Activated CD4-positive, alpha-beta T cell treated with anti-CD3 and anti-CD28 coated beads for 36 hours (primary cell): ENCODE data around the gene CNGB1. TPM values are rescaled to one million over a fixed set of nuclear protein-coding genes. Genes with fewer than 3 reads are reported as not detected.
"Not testable (repeated sequence)": the region's sequence is repeated elsewhere in the genome, so short reads cannot be mapped to it uniquely, and the experiment has no call there.

Experiments
- ATAC-seq: fragments of 200-7000 bp; cut with Tn5 transposase; one replicate; pipeline ENCODE4 v1.10.0; 2021; ENCODE audit warnings: mild to moderate bottlenecking, moderate library complexity
- CTCF ChIA-PET: fragments of 350-600 bp; sonication (Branson Sonifier 250); formaldehyde crosslinking; loops from one replicate; lab custom pipeline; 2021; ENCODE audit warnings: antibody characterized with exemption; lab: Charles Lee
- POLR2A ChIA-PET: fragments of 350-600 bp; sonication (Branson Sonifier 250); formaldehyde crosslinking; loops from one replicate; lab custom pipeline; 2021; ENCODE audit warnings: antibody characterized with exemption, inconsistent platforms; lab: Charles Lee
- DNase-seq: peaks from one replicate; pipeline ENCODE4 v3.0.0-alpha.2; 2020
- H3K27ac Mint-ChIP-seq: one replicate; pipeline ENCODE4 v1.8.0; 2021; ENCODE audit warnings: mixed read lengths
- H3K27me3 Mint-ChIP-seq: one replicate; pipeline ENCODE4 v1.8.0; 2021; ENCODE audit warnings: mixed read lengths
- H3K36me3 Mint-ChIP-seq: one replicate; pipeline ENCODE4 v1.8.0; 2021; ENCODE audit warnings: low read depth, mixed read lengths
- H3K4me1 Mint-ChIP-seq: one replicate; pipeline ENCODE4 v1.8.0; 2021; ENCODE audit warnings: mixed read lengths
- H3K4me3 Mint-ChIP-seq: one replicate; pipeline ENCODE4 v1.8.0; 2021; ENCODE audit warnings: mild to moderate bottlenecking, moderate library complexity, mixed read lengths
- H3K9me3 Mint-ChIP-seq: one replicate; pipeline ENCODE4 v1.8.0; 2021; ENCODE audit warnings: low read depth, mixed read lengths
- intact Hi-C, 2 experiments: fragments of 100-400 bp; cut with DNase I in 1 of 2; cut with micrococcal nuclease in 1 of 2; formaldehyde crosslinking; loops; one replicate each; pipeline versions ENCODE4 v1.14.2 to v1.15.1; 2022 to 2024; cut with DNase I, micrococcal nuclease
- total RNA-seq, 2 experiments: library from RNA; stranded (reverse); gene quantifications; one replicate each; pipeline ENCODE4 v1.2.3, GENCODE V29; 2021

Gene CNGB1
- total RNA-seq, 2 experiments from 2014 or later, result not detected

DNA sequence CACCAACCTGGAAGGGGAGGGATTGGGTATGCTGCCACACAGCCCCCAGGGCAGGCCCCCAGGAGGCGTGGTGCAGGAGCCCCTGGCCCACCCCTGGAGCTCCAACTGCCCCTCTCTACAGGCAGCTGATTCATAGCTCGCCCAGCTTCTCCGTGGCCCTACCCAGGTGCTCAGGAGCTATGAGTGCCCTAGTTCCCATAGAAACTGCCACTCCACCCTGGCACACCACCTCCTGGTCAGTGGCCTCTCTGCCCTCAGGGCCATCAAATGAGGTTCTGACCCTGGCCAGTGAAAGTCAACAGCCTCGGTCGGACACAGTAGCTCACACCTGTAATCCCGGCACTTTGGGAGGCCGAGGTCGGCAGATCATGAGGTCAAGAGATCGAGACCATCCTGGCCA, 18.0 kb downstream of the CNGB1 start:
- Mint-ChIP-seq H3K4me1 (no peaks in the 10 kb centered on the region), H3K9me3 (no peaks in the 10 kb centered on the region), H3K27me3 (no peaks in the 10 kb centered on the region), H3K36me3 (no peaks in the 10 kb centered on the region), H3K4me3 (no peak overlapping the region), H3K27ac (no peak overlapping the region)
- intact Hi-C loops, result no loop called here
- DNase-seq (no peak), ATAC-seq (no peak)
- POLR2A ChIA-PET, result no interaction called here
- CTCF ChIA-PET, result interaction anchor here (0.6 kb wide), 2 partner anchors 30 to 123 kb away, joined by 3 read pairs; no protein-coding TSS in a partner anchor

DNA sequence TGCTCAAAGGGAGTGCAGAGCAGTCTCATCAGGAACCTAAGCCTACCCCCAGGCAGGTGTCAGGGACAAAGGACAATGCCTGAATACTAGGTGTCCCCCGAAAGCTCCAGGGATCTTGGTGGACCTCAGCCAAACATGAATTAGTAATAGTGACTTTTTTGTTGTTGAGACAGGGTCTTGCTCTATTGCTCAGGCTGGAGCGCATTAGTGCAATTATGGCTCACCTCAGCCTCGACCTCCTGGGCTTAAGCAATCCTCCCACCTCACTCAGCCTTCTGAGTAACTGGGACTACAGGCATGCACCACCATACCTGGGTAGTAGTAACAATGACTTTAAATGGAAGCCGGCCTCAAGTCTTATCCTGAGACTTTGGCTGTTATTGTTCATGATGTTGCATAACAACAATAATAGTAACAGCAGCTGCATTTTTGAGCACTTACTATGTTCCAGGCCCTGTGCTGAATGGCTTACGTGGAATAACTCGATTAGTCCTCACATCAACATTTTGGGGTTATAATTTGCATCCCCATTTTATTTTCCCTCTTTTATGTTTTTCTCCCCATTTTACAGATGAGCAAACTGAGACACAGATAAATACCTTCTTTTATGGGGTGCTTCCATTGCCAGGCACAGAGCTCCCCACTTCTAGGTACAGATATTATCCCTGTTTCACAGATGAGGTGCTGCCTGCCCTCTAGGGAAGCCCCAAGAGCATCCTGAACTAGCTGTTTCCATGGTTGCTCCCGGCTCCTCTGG, 19.5 kb downstream of the CNGB1 start:
- Mint-ChIP-seq H3K27me3 (no peaks in the 10 kb centered on the region), H3K9me3 (no peaks in the 10 kb centered on the region), H3K4me1 (no peaks in the 10 kb centered on the region), H3K4me3 (no peak overlapping the region), H3K36me3 (no peaks in the 10 kb centered on the region), H3K27ac (no peak overlapping the region)
- ChIA-PET CTCF (no interaction called here), POLR2A (no interaction called here)
- intact Hi-C loops, result no loop called here
- DNase-seq (no peak), ATAC-seq (no peak)

DNA sequence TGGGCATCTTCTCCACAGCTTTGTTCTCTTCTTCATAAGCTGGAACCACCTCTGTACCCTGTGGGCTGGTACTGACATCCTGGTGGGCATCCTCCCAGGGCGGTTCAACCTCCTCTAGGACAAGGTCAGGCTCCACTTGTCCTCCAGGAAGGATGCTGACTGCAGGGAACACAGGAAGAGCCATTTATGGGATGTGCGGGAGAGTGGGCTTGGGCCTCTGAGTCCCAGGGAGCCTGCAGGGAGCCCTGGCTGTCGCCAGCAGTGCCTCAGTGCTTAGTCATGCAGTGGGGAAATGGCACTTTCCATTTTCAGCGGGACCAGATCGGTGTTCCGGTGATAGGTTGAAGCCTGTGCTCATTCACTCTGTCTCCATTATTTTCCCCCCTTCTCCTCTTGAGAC, 20.5 kb downstream of the CNGB1 start:
- no peak for ATAC-seq
- H3K36me3 Mint-ChIP-seq, result no peaks in the 10 kb centered on the region
- H3K4me3 Mint-ChIP-seq, result no peak overlapping the region
- DNase-seq, result no peak
- no peaks in the 10 kb centered on the region for H3K27me3 Mint-ChIP-seq
- H3K9me3 Mint-ChIP-seq, result no peaks in the 10 kb centered on the region
- CTCF ChIA-PET, result no interaction called here
- no peak overlapping the region for H3K27ac Mint-ChIP-seq
- intact Hi-C loops, result no loop called here
- no peaks in the 10 kb centered on the region for H3K4me1 Mint-ChIP-seq
- POLR2A ChIA-PET, result no interaction called here

- CTCF ChIA-PET, result interaction anchor here (0.5 kb wide), 1 partner anchor 59 kb away, joined by 3 read pairs; no protein-coding TSS in a partner anchor
Measured at GRCh38 chr16:57949595-57950238, 21.2 kb downstream of the CNGB1 start.

GRCh38 chr16:57949013-57949412, 21.9 kb downstream of the CNGB1 start:
- intact Hi-C loops, result no loop called here
- DNase-seq, result no peak
- ChIA-PET POLR2A (no interaction called here), CTCF (interaction anchor here (0.5 kb wide), 1 partner anchor 60 kb away, joined by 3 read pairs; no protein-coding TSS in a partner anchor)
- no peaks in the 10 kb centered on the region for H3K36me3 Mint-ChIP-seq
- H3K4me3 Mint-ChIP-seq, result no peak overlapping the region
- no peaks in the 10 kb centered on the region for H3K27me3 Mint-ChIP-seq
- no peaks in the 10 kb centered on the region for H3K9me3 Mint-ChIP-seq
- no peak for ATAC-seq
- H3K4me1 Mint-ChIP-seq, result no peaks in the 10 kb centered on the region
- no peak overlapping the region for H3K27ac Mint-ChIP-seq

More at GRCh38 chr16:57949595-57950238, 21.2 kb downstream of the CNGB1 start:
- no peaks in the 10 kb centered on the region for H3K4me1 Mint-ChIP-seq
- H3K27me3 Mint-ChIP-seq, result no peaks in the 10 kb centered on the region
- no peak overlapping the region for H3K27ac Mint-ChIP-seq
- intact Hi-C loops, result no loop called here
- DNase-seq (no peak), ATAC-seq (no peak)
- H3K4me3 Mint-ChIP-seq, result no peak overlapping the region
- POLR2A ChIA-PET, result no interaction called here
- no peaks in the 10 kb centered on the region for H3K36me3 Mint-ChIP-seq
- no peaks in the 10 kb centered on the region for H3K9me3 Mint-ChIP-seq

- Mint-ChIP-seq H3K4me1 (no peaks in the 10 kb centered on the region), H3K27me3 (no peaks in the 10 kb centered on the region), H3K4me3 (no peak overlapping the region), H3K27ac (no peak overlapping the region), H3K9me3 (no peaks in the 10 kb centered on the region), H3K36me3 (no peaks in the 10 kb centered on the region)
- ATAC-seq (no peak), DNase-seq (no peak)
- POLR2A ChIA-PET, result no interaction called here
- CTCF ChIA-PET, result no interaction called here
- intact Hi-C loops, result no loop called here
Measured at GRCh38 chr16:57948027-57948426, 22.9 kb downstream of the CNGB1 start.

DNA sequence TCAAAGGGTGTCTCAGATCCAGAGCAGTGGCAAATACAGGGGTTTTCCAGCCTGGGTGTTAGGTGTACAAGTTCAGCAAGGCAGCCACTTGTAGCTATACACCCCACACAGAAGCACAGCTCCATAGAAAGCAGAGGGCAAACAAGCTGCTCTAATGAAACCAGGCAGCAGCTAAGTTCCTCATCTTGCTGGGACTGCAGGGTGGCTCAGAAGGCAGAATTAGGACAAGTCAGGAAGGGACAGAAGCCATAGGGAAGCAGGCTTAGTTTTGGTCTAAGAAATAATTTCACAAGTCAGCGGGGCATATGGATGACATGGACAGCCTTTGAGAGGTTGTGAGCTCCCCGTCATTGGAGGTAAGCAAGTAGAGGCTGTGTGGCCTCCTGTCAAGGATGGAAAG, 23.7 kb downstream of the CNGB1 start:
- CTCF ChIA-PET, result no interaction called here
- DNase-seq (no peak), ATAC-seq (no peak)
- POLR2A ChIA-PET, result no interaction called here
- H3K4me3 Mint-ChIP-seq, result no peak overlapping the region
- no peaks in the 10 kb centered on the region for H3K27me3 Mint-ChIP-seq
- H3K4me1 Mint-ChIP-seq, result no peaks in the 10 kb centered on the region
- no peaks in the 10 kb centered on the region for H3K36me3 Mint-ChIP-seq
- intact Hi-C loops, result no loop called here
- no peak overlapping the region for H3K27ac Mint-ChIP-seq
- H3K9me3 Mint-ChIP-seq, result no peaks in the 10 kb centered on the region

DNA sequence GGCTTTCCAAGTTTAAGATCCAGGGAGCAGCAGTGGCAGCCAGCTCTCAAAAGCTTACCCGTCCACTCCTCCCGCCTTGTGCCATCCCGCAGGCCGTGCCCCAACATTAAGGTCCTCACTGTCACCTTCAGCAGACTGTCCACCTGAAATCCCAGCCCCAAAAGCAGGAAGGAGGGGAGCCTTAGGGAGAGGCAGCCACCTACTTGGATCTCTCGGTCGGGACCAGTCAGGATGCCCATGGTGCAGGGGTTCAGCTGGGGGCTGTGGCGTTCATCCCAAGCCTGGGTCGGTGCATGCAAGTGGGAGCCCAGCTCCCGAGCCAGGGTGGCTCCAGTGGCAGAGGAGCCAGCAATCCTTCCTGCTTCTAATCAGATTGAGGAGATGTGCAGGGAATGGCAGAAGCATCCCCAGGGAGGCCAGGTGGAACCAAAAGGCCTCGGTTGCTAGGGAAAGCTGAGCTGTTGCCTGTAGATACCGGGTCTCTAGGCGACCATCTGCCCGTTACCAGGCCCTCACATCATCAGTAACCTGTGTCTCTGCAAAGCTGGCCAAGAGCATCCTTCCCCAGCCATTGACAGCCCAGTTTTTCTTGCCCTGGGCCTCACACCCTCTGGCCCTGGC, 24.6 kb downstream of the CNGB1 start:
- POLR2A ChIA-PET, result no interaction called here
- no peak for DNase-seq
- H3K27ac Mint-ChIP-seq, result no peak overlapping the region
- no peaks in the 10 kb centered on the region for H3K27me3 Mint-ChIP-seq
- ATAC-seq, result no peak
- intact Hi-C loops, result no loop called here
- H3K9me3 Mint-ChIP-seq, result no peaks in the 10 kb centered on the region
- no peak overlapping the region for H3K4me3 Mint-ChIP-seq
- no peaks in the 10 kb centered on the region for H3K4me1 Mint-ChIP-seq
- CTCF ChIA-PET, result interaction anchor here (1.3 kb wide), 1 partner anchor 10 kb away, joined by 3 read pairs; no protein-coding TSS in a partner anchor
- H3K36me3 Mint-ChIP-seq, result no peaks in the 10 kb centered on the region

DNA sequence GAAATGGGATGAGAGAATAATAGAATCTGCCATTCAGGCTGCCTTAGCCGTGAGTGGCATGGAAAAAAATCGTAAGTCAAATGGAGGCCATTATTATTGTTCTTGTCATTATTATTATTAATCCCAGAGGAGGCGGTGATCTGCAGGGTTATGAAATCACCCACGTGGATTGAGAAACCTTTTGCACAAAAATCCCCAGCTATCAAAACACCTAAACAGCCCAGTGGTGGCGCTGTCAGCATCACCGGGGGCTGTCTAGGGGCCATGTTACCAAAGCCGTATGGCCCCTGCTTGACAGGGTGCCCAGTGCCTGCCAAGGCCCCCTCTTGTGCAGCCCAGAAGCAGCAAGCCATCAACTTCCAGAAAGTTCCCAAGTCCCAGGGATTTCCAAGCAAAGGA, 25.2 kb downstream of the CNGB1 start:
- POLR2A ChIA-PET, result no interaction called here
- Mint-ChIP-seq H3K27me3 (no peaks in the 10 kb centered on the region), H3K4me3 (no peak overlapping the region), H3K27ac (no peak overlapping the region), H3K36me3 (no peaks in the 10 kb centered on the region), H3K4me1 (no peaks in the 10 kb centered on the region), H3K9me3 (no peaks in the 10 kb centered on the region)
- ATAC-seq (no peak), DNase-seq (no peak)
- intact Hi-C loops, result no loop called here
- CTCF ChIA-PET, result interaction anchor here (1.3 kb wide), 1 partner anchor 10 kb away, joined by 3 read pairs; no protein-coding TSS in a partner anchor

DNA sequence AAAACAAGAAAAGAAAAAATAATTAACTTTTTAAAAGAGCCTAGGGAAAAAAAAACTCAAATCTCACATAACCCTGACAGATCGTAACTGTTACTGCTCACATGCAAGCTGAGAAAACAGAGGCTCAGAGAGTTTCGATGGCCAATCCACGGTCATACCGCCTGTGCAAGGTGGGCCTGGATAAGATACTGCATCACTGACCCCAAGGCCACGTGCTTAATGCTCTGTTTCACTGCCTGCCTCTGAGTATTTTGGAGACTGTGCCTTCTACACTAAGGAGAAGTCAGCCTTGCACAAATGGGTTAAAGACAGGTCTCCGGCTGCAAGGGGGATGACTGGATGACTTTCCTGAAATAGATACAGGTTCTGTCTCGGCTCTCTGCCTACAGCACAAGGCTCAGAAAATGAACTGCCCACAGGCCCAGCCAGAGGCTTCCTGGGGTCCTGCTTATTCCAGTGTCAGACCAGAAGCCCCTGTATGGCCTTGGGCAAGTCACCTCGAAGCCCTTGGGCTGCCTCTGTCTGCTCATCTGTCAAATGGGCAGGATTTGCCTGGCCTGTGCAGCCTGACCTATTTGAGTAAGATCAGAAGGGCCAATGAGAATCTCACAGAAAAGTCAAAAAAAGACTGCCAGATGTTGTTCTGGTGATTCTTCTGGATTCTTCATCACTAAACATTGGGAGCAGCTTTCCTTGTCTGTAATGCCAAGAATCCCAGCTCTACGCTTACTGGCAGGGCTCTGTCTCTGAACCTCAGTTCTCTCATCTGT, 25.8 kb downstream of the CNGB1 start:
- Mint-ChIP-seq H3K4me3 (no peak overlapping the region), H3K27me3 (no peaks in the 10 kb centered on the region), H3K36me3 (no peaks in the 10 kb centered on the region), H3K9me3 (no peaks in the 10 kb centered on the region), H3K27ac (no peak overlapping the region), H3K4me1 (no peaks in the 10 kb centered on the region)
- ChIA-PET POLR2A (no interaction called here), CTCF (interaction anchor here (0.6 to 1.3 kb wide), 2 partner anchors 11 to 200 kb away, joined by 3 read pairs; no protein-coding TSS in a partner anchor)
- DNase-seq (no peak), ATAC-seq (no peak)
- intact Hi-C loops, result loop anchor here in 1 of 2 experiments (1.0 kb wide), 1 partner anchor 27 kb away; no protein-coding TSS in a partner anchor

DNA sequence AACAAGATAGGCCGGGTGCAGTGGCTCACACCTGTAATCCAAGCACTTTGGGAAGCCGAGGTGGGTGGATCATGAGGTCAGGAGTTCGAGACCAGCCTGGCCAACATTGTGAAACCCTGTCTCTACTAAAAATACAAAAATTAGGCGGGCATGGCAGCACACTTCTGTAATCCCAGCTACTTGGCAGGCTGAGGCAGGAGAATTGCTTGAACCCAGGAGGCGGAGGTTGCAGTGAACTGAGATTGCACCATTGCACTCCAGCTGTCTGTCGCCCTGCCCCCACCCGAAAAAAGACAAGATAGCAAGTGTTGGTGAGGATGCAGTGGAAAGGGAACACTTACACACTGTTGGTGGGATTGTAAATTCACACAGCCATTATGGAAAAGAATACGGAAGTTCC, 27.5 kb downstream of the CNGB1 start:
- H3K36me3 Mint-ChIP-seq, H3K9me3 Mint-ChIP-seq, H3K4me3 Mint-ChIP-seq, DNase-seq, POLR2A ChIA-PET, CTCF ChIA-PET, intact Hi-C loops, H3K4me1 Mint-ChIP-seq, H3K27me3 Mint-ChIP-seq, ATAC-seq, H3K27ac Mint-ChIP-seq: not testable (repeated sequence)
